ENCODE results near the gene ARID1B.
A peak's percentile ranks its signal among the peaks of the same experiment; 100 is the strongest.

Gene ARID1B

DNA sequence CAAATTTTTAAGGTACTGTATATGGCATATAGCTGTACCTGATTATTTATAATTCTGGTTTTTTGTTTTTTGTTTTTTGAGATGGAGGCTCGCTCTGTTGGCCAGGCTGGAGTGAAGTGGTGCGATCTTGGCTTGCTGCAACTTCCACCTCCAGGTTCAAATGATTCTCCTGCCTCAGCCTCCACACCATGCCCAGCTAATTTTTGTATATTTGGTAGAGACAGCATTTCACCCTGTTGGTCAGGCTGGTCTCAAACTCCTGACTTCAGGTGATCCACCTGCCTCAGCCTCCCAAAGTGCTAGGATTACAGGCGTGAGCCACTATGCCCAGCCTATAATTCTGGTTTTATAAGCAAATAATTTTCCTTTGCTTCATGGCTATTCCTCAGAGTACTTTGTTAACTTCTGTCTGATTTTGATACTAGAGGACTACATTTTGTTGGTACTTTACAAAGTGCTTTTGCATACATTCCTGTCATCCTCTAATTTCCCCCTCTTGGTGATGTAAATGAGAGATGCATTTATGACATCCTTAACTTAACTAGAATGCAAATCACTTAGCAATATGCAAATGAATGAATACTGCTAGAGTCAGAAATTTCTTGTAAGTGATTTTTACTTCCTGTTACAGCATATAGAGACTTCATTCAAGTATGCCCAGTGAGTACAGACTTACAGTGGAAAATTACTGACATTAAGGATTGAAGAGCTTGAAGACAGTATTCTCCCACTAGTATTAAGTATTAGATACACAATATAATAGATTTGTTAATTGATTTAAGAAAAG is 35.7 kb upstream of the ARID1B start:
- Histone ChIP-seq H3K36me3 (no peaks in the 10 kb centered on the region), H3K4me3 (ENCODE audit: low read depth, low read length) (no peak overlapping the region), H3K4me1 (no peaks in the 10 kb centered on the region), H3K27me3 (no peaks in the 10 kb centered on the region), H3K9me3 (no peaks in the 10 kb centered on the region)
- TF ChIP-seq, protein P1, sequence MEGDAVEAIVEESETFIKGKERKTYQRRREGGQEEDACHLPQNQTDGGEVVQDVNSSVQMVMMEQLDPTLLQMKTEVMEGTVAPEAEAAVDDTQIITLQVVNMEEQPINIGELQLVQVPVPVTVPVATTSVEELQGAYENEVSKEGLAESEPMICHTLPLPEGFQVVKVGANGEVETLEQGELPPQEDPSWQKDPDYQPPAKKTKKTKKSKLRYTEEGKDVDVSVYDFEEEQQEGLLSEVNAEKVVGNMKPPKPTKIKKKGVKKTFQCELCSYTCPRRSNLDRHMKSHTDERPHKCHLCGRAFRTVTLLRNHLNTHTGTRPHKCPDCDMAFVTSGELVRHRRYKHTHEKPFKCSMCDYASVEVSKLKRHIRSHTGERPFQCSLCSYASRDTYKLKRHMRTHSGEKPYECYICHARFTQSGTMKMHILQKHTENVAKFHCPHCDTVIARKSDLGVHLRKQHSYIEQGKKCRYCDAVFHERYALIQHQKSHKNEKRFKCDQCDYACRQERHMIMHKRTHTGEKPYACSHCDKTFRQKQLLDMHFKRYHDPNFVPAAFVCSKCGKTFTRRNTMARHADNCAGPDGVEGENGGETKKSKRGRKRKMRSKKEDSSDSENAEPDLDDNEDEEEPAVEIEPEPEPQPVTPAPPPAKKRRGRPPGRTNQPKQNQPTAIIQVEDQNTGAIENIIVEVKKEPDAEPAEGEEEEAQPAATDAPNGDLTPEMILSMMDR (IDR thresholded peaks at IDR 0.05; ENCODE audit: low read depth, low read length): no peak
- no peak for DNase-seq

DNA sequence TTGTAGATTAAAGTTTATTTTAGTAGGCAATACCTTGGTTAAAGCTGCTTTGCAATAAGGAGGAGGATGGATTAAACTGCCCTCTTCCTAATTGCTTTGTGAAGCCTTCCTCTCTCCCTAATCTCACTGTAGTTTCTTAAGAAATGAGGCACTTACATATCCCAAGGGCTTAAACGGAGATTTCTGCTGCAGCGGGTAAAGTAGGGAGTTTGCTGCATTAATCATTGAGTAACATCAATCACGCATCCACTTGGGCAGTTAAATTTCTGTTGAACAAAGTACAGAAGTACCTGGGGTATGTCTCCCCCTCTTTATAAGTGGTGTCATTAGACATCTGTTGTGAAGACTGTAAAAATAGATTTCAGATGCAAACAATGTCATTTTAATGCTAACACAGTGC is 29.5 kb upstream of the ARID1B start:
- no peak for DNase-seq
- Histone ChIP-seq H3K9me3 (no peaks in the 10 kb centered on the region), H3K4me1 (no peaks in the 10 kb centered on the region), H3K36me3 (no peaks in the 10 kb centered on the region), H3K4me3 (ENCODE audit: low read depth, low read length) (no peak overlapping the region), H3K27me3 (no peaks in the 10 kb centered on the region)
- TF ChIP-seq, protein P1 (IDR thresholded peaks at IDR 0.05; ENCODE audit: low read depth, low read length): no peak

DNA sequence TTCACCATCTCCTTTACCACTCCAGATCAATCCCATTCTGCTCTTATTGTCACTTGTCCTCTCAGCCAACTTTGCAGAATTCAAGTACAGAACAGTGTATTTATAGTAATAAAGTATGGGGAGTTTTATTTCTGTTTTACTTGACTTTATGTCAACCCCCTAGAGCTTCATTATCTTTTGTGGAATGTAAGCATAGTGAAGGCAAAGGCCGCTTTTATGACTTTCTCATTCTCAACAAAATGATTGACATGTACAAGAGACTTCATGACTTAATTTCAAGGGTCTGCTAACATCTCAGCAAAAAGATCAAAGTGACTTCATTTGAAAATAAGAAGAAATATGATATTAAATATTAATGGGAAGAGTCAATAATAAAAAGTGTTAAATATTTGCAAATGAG is 28.7 kb upstream of the ARID1B start:
- H3K9me3 ChIP-seq: no peaks in the 10 kb centered on the region
- H3K4me3 ChIP-seq (ENCODE audit: low read depth, low read length): no peak overlapping the region
- DNase-seq: no peak
- no peaks in the 10 kb centered on the region for H3K36me3 ChIP-seq
- no peaks in the 10 kb centered on the region for H3K27me3 ChIP-seq
- TF ChIP-seq, protein P1 (IDR thresholded peaks at IDR 0.05; ENCODE audit: low read depth, low read length): no peak
- no peaks in the 10 kb centered on the region for H3K4me1 ChIP-seq

DNA sequence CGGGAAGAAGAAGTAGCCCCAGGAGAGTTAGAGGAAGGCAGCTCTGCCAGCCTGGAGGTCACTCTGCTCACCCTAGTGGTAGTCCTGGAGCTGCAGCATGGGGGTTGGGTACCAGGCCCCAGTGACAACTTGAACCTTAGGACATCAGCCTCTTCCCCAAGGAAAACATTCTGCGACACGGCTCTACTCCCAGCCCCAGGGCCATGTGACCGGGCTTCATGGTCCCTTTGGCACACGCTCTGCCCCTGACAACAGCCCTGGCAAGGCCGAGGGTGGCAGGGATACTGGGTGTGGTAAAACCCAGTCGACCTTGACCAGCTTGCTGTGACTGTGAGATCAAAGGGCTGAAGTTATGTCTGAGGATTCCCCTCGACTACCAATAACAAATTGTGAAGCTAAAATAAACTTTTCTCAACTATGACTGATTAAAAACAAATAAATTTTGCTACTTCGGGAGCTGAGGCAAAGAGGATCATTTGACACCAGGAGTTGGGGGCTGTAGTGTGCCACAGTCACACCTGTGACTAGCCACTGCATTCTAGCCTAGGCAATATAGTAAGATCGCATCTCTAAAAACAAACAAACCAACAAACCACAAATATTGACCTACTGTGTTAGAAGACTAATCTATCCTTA is 24.4 kb upstream of the ARID1B start:
- DNase-seq: no peak
- Histone ChIP-seq H3K4me1 (no peaks in the 10 kb centered on the region), H3K4me3 (ENCODE audit: low read depth, low read length) (no peak overlapping the region), H3K27me3 (no peaks in the 10 kb centered on the region), H3K9me3 (no peaks in the 10 kb centered on the region), H3K36me3 (no peaks in the 10 kb centered on the region)
- TF ChIP-seq, protein P1 (IDR thresholded peaks at IDR 0.05; ENCODE audit: low read depth, low read length): peak; percentile 29

DNA sequence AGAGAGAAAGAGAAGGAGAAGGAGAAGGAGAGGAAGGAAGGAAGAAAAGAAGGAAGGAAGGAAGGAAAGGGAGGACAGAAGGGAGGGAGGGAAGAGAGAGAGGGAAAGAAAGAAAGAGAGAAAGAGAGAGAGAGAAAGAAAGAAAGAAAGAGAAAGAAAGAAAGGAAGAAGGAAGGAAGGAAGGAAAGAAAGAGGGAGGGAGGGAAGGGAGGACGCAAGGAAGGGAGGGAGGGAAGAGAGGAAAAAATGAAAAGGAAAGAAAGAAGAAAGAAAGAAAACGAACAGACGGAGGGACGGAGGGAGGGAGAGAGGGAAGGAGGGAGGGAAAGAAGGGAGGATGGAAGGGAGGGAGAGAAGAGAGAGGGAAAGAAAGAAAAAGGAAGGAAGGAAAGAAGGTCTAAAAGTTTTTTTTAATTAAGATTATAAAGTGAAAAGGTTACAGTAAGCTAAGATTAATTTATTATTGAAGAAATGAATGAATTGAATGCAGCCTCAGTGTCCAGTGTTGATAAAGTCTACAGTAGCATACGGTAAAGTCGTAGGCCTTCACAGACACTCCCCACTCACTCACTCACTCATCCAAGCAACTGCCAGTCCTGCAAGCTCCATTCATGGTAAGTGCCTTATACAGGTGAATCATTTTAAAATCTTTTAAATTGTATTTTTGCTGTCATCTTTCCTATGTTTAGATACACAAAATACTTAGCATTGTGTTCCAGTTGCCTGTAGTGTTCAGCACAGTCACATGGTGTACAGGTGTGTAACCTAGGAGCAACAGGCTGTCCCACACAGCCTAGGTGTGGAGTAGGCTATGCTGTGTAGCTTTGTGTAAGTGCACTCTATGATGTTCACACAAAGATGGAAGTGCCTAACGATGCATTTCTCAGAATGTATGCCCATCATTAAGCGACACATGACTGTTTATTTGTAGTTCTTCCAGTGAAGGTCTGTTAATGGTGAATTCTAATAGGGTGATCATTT is 20.3 kb upstream of the ARID1B start:
- H3K4me3 ChIP-seq (ENCODE audit: low read depth, low read length): no peak overlapping the region
- no peak for DNase-seq
- H3K4me1 ChIP-seq: no peaks in the 10 kb centered on the region
- H3K36me3 ChIP-seq: no peaks in the 10 kb centered on the region
- TF ChIP-seq, protein P1 (IDR thresholded peaks at IDR 0.05; ENCODE audit: low read depth, low read length): no peak
- H3K9me3 ChIP-seq: no peaks in the 10 kb centered on the region
- no peaks in the 10 kb centered on the region for H3K27me3 ChIP-seq
